CD8-positive, alpha-beta memory T cell (primary cell): ENCODE measurements around the gene TFG. TPM values are rescaled to one million over a fixed set of nuclear protein-coding genes. Genes with fewer than 3 reads are reported as not detected.
"Not testable (repeated sequence)": the region's sequence is repeated elsewhere in the genome, so short reads cannot be mapped to it uniquely, and the experiment has no call there.

Source experiments
- CTCF ChIA-PET: fragments of 350-600 bp; sonication (Branson Sonifier 250); formaldehyde crosslinking; loops from one replicate; lab custom pipeline; 2021; ENCODE audit warnings: antibody characterized with exemption; lab: Charles Lee
- POLR2A ChIA-PET: fragments of 350-600 bp; sonication (Branson Sonifier 250); formaldehyde crosslinking; loops from one replicate; lab custom pipeline; 2021; ENCODE audit warnings: antibody characterized with exemption; lab: Charles Lee
- DNase-seq, 5 donors: peaks; one replicate each; pipeline versions ENCODE4 v3.0.0 to v3.0.0-alpha.2; 2020 to 2022; ENCODE audit warnings: mixed read lengths in 1 of 5
- H3K27ac ChIP-seq: one replicate; pipeline ENCODE4 v1.7.0; 2013; ENCODE audit warnings: low read depth, mild to moderate bottlenecking, low read length, moderate library complexity
- H3K27me3 ChIP-seq: 2 replicates; pipeline ENCODE4 v1.7.0; 2013; ENCODE audit warnings: low read length, mild to moderate bottlenecking; ENCODE audit not compliant: insufficient read depth, poor library complexity, severe bottlenecking
- H3K36me3 ChIP-seq: 2 replicates; pipeline ENCODE4 v1.7.0; 2013; ENCODE audit warnings: mild to moderate bottlenecking, low read length, moderate library complexity; ENCODE audit not compliant: insufficient read depth
- H3K4me1 ChIP-seq: 2 replicates; pipeline ENCODE4 v1.7.0; 2013; ENCODE audit warnings: mild to moderate bottlenecking, low read length, moderate library complexity; ENCODE audit not compliant: insufficient read depth
- H3K4me3 ChIP-seq: 2 replicates; pipeline ENCODE4 v1.7.0; 2013; ENCODE audit warnings: mild to moderate bottlenecking, low read length
- H3K9me3 ChIP-seq: 2 replicates; pipeline ENCODE4 v1.7.0; 2013; ENCODE audit warnings: mild to moderate bottlenecking, low read length
- H3K27ac Mint-ChIP-seq, 8 donors: one replicate each; pipeline ENCODE4 v1.8.0; 2020 to 2021; ENCODE audit warnings: mixed read lengths in 8 of 8, mild to moderate bottlenecking in 6 of 8, inconsistent platforms in 3 of 8, moderate library complexity in 3 of 8
- H3K27me3 Mint-ChIP-seq, 2 donors: one replicate each; pipeline ENCODE4 v1.8.0; 2020 to 2021; ENCODE audit warnings: mixed read lengths in 2 of 2, mild to moderate bottlenecking in 1 of 2, moderate library complexity in 1 of 2
- H3K36me3 Mint-ChIP-seq, 3 donors: one replicate each; pipeline ENCODE4 v1.8.0; 2020 to 2021; ENCODE audit warnings: mixed read lengths in 3 of 3, inconsistent platforms in 1 of 3, mild to moderate bottlenecking in 1 of 3
- H3K4me1 Mint-ChIP-seq, 3 donors: one replicate each; pipeline ENCODE4 v1.8.0; 2020 to 2021; ENCODE audit warnings: mixed read lengths in 3 of 3, inconsistent platforms in 1 of 3, mild to moderate bottlenecking in 1 of 3
- H3K4me3 Mint-ChIP-seq, 7 donors: one replicate each; pipeline ENCODE4 v1.8.0; 2020 to 2021; ENCODE audit warnings: mixed read lengths in 7 of 7, mild to moderate bottlenecking in 6 of 7, moderate library complexity in 4 of 7, inconsistent platforms in 2 of 7
- H3K9me3 Mint-ChIP-seq, 5 donors: one replicate each; pipeline ENCODE4 v1.8.0; 2020 to 2022; ENCODE audit warnings: mixed read lengths in 5 of 5, mild to moderate bottlenecking in 3 of 5, moderate library complexity in 2 of 5, inconsistent platforms in 1 of 5
- polyA plus RNA-seq: library from polyadenylated mRNA; unstranded; fragments of 300-500 nt; fragmentation: Illumina TruSeq; gene quantifications from one replicate; pipeline ENCODE4 v1.2.3, GENCODE V29; 2021
- total RNA-seq, 2 experiments: library from RNA; stranded (reverse); gene quantifications; one replicate each; pipeline ENCODE4 v1.2.3, GENCODE V29; 2021

Gene TFG
- 10 to 100 TPM; 49.7 to 50.6 TPM for total RNA-seq
- 45.4 TPM for polyA plus RNA-seq

- Mint-ChIP-seq H3K36me3 (peaks cover 3 to 22% (median 4%) of the 10 kb centered on the region in 3 donors), H3K9me3 (no peaks in the 10 kb centered on the region), H3K4me1 (peaks cover 38 to 48% (median 46%) of the 10 kb centered on the region in 3 donors), H3K27ac (peak within 1 kb of the TSS; percentile 95 to 98 (median 96)), H3K27me3 (peaks cover 2 to 17% of the 10 kb centered on the region in 2 donors), H3K4me3 (peak within 1 kb of the TSS; percentile 89 to 97 (median 91))
- Histone ChIP-seq H3K36me3 (no peaks in the 10 kb centered on the region), H3K27ac (peak within 1 kb of the TSS; percentile 80), H3K4me1 (peaks cover 40% of the 10 kb centered on the region), H3K9me3 (no peaks in the 10 kb centered on the region), H3K4me3 (peak within 1 kb of the TSS; percentile 68), H3K27me3 (no peaks in the 10 kb centered on the region)
- CTCF ChIA-PET: interaction anchor here (1.0 kb wide), 1 partner anchor 13 kb away, joined by 3 read pairs; no protein-coding TSS in a partner anchor
- peak; percentile 95 to 99 (median 98) for DNase-seq
- POLR2A ChIA-PET: interaction anchor here (0.7 to 1.4 kb wide), 2 partner anchors 17 to 449 kb away, joined by 5 to 7 read pairs; partner anchors contain the start of gene TBC1D23
These were observed at the start of gene TFG for GRCh38 chr3:100708989-100709841. Gene TFG (plus strand): TSS chr3:100709494. CDS start chr3:100713686, 4,192 bp downstream.

DNA sequence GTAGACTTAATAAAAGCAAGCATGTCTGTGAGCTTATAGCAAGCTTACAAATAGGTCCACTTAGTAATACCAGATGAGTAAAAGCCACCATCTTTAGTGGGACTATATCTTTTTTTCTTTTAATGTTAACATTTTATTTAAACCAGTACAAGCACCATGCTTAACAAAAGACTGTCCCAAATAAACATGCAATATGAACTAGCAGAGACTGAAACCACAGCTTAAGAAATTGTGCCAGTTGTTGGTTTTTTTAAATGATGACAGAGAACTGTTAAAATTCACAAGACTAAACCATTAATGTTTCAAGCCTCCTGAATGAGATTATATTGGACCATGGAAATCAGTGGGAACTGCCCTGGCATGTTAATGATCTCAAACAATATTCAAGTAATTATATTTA is 48.0 kb upstream of the TFG start:
- H3K9me3 ChIP-seq, H3K4me3 Mint-ChIP-seq, CTCF ChIA-PET, POLR2A ChIA-PET, H3K4me1 ChIP-seq, H3K9me3 Mint-ChIP-seq, H3K36me3 ChIP-seq, H3K36me3 Mint-ChIP-seq, DNase-seq, H3K27ac ChIP-seq, H3K4me3 ChIP-seq, H3K27me3 ChIP-seq, H3K27ac Mint-ChIP-seq: not testable (repeated sequence)
- Mint-ChIP-seq H3K27me3 (peaks cover 0 to 19% of the 10 kb centered on the region in 2 donors), H3K4me1 (peaks cover 9 to 22% (median 17%) of the 10 kb centered on the region in 3 donors)

DNA sequence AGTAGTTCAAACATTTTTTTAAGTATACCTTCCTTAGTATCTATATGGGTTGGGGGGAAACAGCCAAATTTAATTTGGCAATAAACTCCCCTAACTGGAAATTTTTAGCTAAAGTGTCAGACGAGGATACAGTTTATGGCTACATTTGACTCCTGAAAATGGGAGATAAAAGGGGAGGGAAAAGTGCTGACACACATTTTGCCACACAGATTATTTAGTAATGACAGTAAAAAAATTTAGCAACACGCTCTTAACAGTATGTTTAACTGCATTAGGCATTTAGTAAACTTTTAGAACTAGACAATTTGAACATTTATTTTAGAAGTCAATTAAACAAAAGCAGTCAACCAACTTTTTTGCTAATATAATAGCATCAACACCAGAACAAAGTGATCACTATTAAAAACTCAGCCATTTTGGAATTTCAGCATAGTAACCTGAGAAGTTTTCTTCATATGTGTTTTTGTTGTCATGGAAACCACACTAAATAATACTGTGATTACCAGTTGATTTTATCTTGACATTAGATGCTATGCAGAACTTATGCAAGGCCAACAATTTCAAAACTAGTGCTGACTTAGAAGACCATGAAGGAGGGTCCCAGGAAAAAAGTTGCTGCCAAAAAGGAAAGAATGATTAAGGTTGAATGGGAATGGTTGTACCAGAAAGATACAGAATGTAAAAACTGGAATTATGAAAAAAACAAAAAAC is 47.0 kb upstream of the TFG start:
- H3K36me3 Mint-ChIP-seq: peaks cover 0 to 8% (median 0%) of the 10 kb centered on the region in 3 donors
- peaks cover 9 to 22% (median 17%) of the 10 kb centered on the region in 3 donors for H3K4me1 Mint-ChIP-seq
- DNase-seq: no peak
- POLR2A ChIA-PET: no interaction called here
- H3K27ac Mint-ChIP-seq: peak overlapping the region in 1 of 8 donors; percentile 80
- CTCF ChIA-PET: no interaction called here
- H3K4me3 ChIP-seq: no peak overlapping the region
- H3K27me3 Mint-ChIP-seq: peaks cover 0 to 19% of the 10 kb centered on the region in 2 donors
- H3K27me3 ChIP-seq: no peaks in the 10 kb centered on the region
- H3K9me3 ChIP-seq: no peaks in the 10 kb centered on the region
- H3K27ac ChIP-seq: no peak overlapping the region
- H3K9me3 Mint-ChIP-seq: peaks cover 0 to 2% (median 0%) of the 10 kb centered on the region in 5 donors
- peaks cover 8% of the 10 kb centered on the region for H3K4me1 ChIP-seq
- no peak overlapping the region for H3K4me3 Mint-ChIP-seq
- no peaks in the 10 kb centered on the region for H3K36me3 ChIP-seq

DNA sequence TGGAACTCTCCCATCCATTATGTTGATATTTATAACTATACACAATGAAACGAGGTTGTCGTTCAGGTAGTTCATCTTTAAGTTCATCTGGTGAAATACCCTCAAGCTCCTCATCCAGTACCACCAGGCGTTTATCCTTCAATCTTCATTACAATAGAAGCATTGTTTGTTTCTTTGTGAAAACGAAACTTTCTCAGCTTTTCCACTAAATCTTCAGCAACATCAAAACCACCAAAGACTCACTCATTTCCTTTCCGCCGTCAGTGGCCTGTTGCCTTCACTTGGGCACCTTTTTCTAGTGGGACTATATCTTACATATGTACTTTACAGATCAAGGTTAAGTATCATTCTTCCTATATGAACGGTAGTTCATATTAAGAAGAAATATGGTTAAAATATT is 44.1 kb upstream of the TFG start:
- no peak for DNase-seq
- Mint-ChIP-seq H3K27ac (peak overlapping the region in 5 of 8 donors; percentile 25 to 42 (median 34)), H3K36me3 (peaks cover 0 to 3% (median 0%) of the 10 kb centered on the region in 3 donors), H3K4me1 (peaks cover 9 to 22% (median 17%) of the 10 kb centered on the region in 3 donors), H3K27me3 (peaks cover 4% of the 10 kb centered on the region in 2 donors), H3K9me3 (peaks cover 0 to 6% (median 5%) of the 10 kb centered on the region in 5 donors), H3K4me3 (peak overlapping the region in 6 of 7 donors; percentile 4 to 63 (median 52))
- Histone ChIP-seq H3K36me3 (no peaks in the 10 kb centered on the region), H3K4me1 (peaks cover 8% of the 10 kb centered on the region), H3K27me3 (no peaks in the 10 kb centered on the region), H3K27ac (no peak overlapping the region), H3K4me3 (no peak overlapping the region), H3K9me3 (no peaks in the 10 kb centered on the region)
- CTCF ChIA-PET: no interaction called here
- POLR2A ChIA-PET: no interaction called here

DNA sequence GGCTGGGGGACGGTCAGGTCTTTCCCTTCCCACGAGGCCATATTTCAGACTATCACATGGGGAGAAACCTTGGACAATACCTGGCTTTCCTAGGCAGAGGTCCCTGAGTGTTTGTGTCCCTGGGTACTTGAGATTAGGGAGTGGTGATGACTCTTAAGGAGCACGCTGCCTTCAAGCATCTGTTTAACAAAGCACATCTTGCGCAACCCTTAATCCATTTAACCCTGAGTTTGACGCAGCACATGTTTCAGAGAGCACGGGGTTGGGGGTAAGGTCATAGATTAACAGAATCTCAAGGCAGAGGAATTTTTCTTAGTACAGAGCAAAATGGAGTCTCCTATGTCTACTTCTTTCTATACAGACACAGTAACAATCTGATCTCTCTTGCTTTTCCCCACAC is 42.6 kb upstream of the TFG start:
- peaks cover 9 to 22% (median 17%) of the 10 kb centered on the region in 3 donors for H3K4me1 Mint-ChIP-seq
- H3K27ac ChIP-seq, H3K27me3 ChIP-seq, CTCF ChIA-PET, H3K36me3 Mint-ChIP-seq, H3K27ac Mint-ChIP-seq, H3K36me3 ChIP-seq, POLR2A ChIA-PET, H3K4me3 ChIP-seq, H3K27me3 Mint-ChIP-seq, H3K4me1 ChIP-seq, H3K4me3 Mint-ChIP-seq, DNase-seq, H3K9me3 ChIP-seq: not testable (repeated sequence)
- peaks cover 0 to 19% (median 18%) of the 10 kb centered on the region in 5 donors for H3K9me3 Mint-ChIP-seq

DNA sequence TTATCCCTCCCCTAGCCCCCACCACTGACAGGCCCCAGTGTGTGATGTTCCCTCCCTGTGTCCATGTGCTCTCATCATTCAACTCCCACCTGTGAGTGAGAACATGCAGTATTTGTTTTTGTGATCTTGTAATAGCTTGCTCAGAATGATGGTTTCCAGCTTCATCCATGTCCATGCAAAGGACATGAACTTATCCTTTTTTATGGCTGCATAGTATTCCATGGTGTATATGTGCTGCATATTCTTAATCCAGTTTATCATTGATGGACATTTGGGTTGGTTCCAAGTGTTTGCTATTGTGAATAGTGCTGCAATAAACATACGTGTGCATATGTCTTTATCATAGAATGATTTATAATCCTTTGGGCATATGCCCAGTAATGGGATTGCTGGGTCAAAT is 42.0 kb upstream of the TFG start:
- H3K27me3 Mint-ChIP-seq, H3K4me3 Mint-ChIP-seq, H3K27ac ChIP-seq, H3K4me3 ChIP-seq, H3K9me3 ChIP-seq, H3K27ac Mint-ChIP-seq, H3K36me3 ChIP-seq, H3K36me3 Mint-ChIP-seq, H3K4me1 ChIP-seq, POLR2A ChIA-PET, CTCF ChIA-PET, DNase-seq, H3K27me3 ChIP-seq: not testable (repeated sequence)
- Mint-ChIP-seq H3K9me3 (peaks cover 0 to 20% (median 18%) of the 10 kb centered on the region in 5 donors), H3K4me1 (peaks cover 9 to 18% (median 17%) of the 10 kb centered on the region in 3 donors)

GRCh38 chr3:100670995-100671394 is 38.3 kb upstream of the TFG start:
- H3K36me3 ChIP-seq, POLR2A ChIA-PET, H3K4me3 ChIP-seq, H3K27me3 ChIP-seq, CTCF ChIA-PET, H3K27ac Mint-ChIP-seq, H3K4me1 ChIP-seq, H3K4me1 Mint-ChIP-seq, H3K27me3 Mint-ChIP-seq, H3K9me3 ChIP-seq, H3K36me3 Mint-ChIP-seq, DNase-seq, H3K27ac ChIP-seq, H3K4me3 Mint-ChIP-seq: not testable (repeated sequence)
- H3K9me3 Mint-ChIP-seq: peaks cover 0 to 22% (median 18%) of the 10 kb centered on the region in 5 donors

DNA sequence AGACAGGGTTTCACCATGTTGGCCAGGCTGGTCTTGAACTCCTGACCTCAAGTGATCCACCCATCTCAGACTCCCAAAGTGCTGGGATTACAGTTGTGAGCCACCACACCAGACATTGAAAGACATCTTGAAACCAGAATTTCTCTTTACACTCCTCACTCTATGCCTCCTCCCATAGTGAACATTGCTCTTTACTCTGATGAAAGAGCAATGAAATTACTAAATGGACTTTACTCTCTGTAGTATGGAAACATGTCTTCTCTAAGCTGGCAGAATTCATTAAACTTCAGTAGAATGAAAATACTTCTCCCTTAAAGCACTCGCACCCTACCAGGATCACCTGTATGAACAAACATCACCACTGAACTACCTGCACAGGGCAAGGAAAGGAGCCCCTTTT is 27.8 kb upstream of the TFG start:
- H3K36me3 Mint-ChIP-seq: peaks cover 0 to 2% (median 0%) of the 10 kb centered on the region in 3 donors

More for the DNA sequence above, 27.8 kb upstream of the TFG start:
- CTCF ChIA-PET: no interaction called here
- Histone ChIP-seq H3K27me3 (no peaks in the 10 kb centered on the region), H3K36me3 (no peaks in the 10 kb centered on the region), H3K4me1 (no peaks in the 10 kb centered on the region), H3K9me3 (no peaks in the 10 kb centered on the region), H3K4me3 (no peak overlapping the region), H3K27ac (no peak overlapping the region)
- POLR2A ChIA-PET: no interaction called here
- H3K27ac Mint-ChIP-seq: peak overlapping the region in 1 of 8 donors; percentile 2
- no peaks in the 10 kb centered on the region for H3K4me1 Mint-ChIP-seq
- peaks cover 0 to 7% (median 0%) of the 10 kb centered on the region in 5 donors for H3K9me3 Mint-ChIP-seq
- no peak overlapping the region for H3K4me3 Mint-ChIP-seq
- DNase-seq: no peak
- H3K27me3 Mint-ChIP-seq: peaks cover 2 to 15% of the 10 kb centered on the region in 2 donors
